NB4 (cell line): ENCODE measurements around the gene SAMD10.

ENCODE experiments used
- CTCF ChIP-seq: IDR thresholded peaks from one replicate; pipeline ENCODE4 v1.5.1; 2012; ENCODE audit warnings: low read depth, low read length
- POLR2A ChIP-seq: IDR thresholded peaks from 2 replicates; pipeline ENCODE4 v1.6.1; 2011; ENCODE audit warnings: mild to moderate bottlenecking; ENCODE audit not compliant: insufficient read length; ENCODE audit errors: extremely low read depth

GRCh38 chr20:64005394-64005793 lies 26.0 kb upstream of the SAMD10 start:
- TF ChIP-seq CTCF (no peak), POLR2A (no peak)
